Measurements from ENCODE around the gene PDE4D. TPM values are rescaled to one million over a fixed set of nuclear protein-coding genes. Genes with fewer than 3 reads are reported as not detected.

Gene PDE4D
- total RNA-seq, 1 experiment from 2014 or later, result 11.6 TPM

GRCh38 chr5:59259237-59259636, 634.3 kb downstream of the PDE4D start:
- DNase-seq, result no peak
- Mint-ChIP-seq H3K9me3 (ENCODE audit: low read depth, unreplicated experiment) (no peaks in the 10 kb centered on the region), H3K27ac (ENCODE audit: unreplicated experiment) (no peak overlapping the region), H3K36me3 (ENCODE audit: insufficient read depth, unreplicated experiment) (no peaks in the 10 kb centered on the region), H3K27me3 (ENCODE audit: unreplicated experiment) (no peaks in the 10 kb centered on the region), H3K4me1 (ENCODE audit: low read depth, unreplicated experiment) (peaks cover 8% of the 10 kb centered on the region), H3K4me3 (ENCODE audit: low read depth, unreplicated experiment) (no peak overlapping the region)
- intact Hi-C loops (cut with micrococcal nuclease; ENCODE audit: unreplicated experiment), result no loop called here
- CTCF ChIA-PET, result no interaction called here
- no TSS peak for BruUV-seq (replicated peaks)
- TF ChIP-seq CTCF (IDR thresholded peaks at IDR 0.05; ENCODE audit: unreplicated experiment), result no peak

- CTCF ChIA-PET, result no interaction called here
- Mint-ChIP-seq H3K27me3 (ENCODE audit: unreplicated experiment) (no peaks in the 10 kb centered on the region), H3K9me3 (ENCODE audit: low read depth, unreplicated experiment) (no peaks in the 10 kb centered on the region), H3K27ac (ENCODE audit: unreplicated experiment) (no peak overlapping the region), H3K4me3 (ENCODE audit: low read depth, unreplicated experiment) (no peak overlapping the region), H3K4me1 (ENCODE audit: low read depth, unreplicated experiment) (peaks cover 8% of the 10 kb centered on the region), H3K36me3 (ENCODE audit: insufficient read depth, unreplicated experiment) (no peaks in the 10 kb centered on the region)
- TF ChIP-seq CTCF (IDR thresholded peaks at IDR 0.05; ENCODE audit: unreplicated experiment), result no peak
- no peak for DNase-seq
- intact Hi-C loops (cut with micrococcal nuclease; ENCODE audit: unreplicated experiment), result no loop called here
- BruUV-seq (replicated peaks), result no TSS peak
Observed at GRCh38 chr5:59257488-59258400, 635.8 kb downstream of the PDE4D start.

DNA sequence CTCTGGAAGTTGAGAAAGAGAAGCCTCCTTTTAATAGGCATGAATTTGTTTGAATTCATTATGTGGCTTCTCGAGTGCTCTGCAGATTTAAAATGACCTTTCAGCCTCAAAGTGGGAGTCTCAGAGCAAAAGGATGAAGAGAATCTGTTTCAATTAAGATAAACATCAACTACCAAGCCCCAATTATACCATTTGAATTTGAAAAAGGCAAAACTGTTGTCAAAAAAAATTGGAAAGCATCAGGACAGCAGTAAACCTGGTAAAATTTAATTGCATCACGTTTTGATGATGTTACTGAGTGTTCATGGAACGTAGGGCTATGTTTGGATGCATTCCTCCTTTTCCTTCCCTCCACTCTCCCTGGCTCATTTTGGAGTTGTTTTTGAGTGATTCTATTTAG, 637.2 kb downstream of the PDE4D start:
- Mint-ChIP-seq H3K4me3 (ENCODE audit: low read depth, unreplicated experiment) (no peak overlapping the region), H3K4me1 (ENCODE audit: low read depth, unreplicated experiment) (peaks cover 8% of the 10 kb centered on the region), H3K36me3 (ENCODE audit: insufficient read depth, unreplicated experiment) (no peaks in the 10 kb centered on the region), H3K27me3 (ENCODE audit: unreplicated experiment) (no peaks in the 10 kb centered on the region), H3K27ac (ENCODE audit: unreplicated experiment) (no peak overlapping the region), H3K9me3 (ENCODE audit: low read depth, unreplicated experiment) (peaks cover 3% of the 10 kb centered on the region)
- intact Hi-C loops (cut with micrococcal nuclease; ENCODE audit: unreplicated experiment), result no loop called here
- BruUV-seq (replicated peaks), result no TSS peak
- CTCF ChIA-PET, result no interaction called here
- TF ChIP-seq CTCF (IDR thresholded peaks at IDR 0.05; ENCODE audit: unreplicated experiment), result no peak
- DNase-seq, result no peak

- BruUV-seq (replicated peaks), result no TSS peak
- CTCF ChIA-PET, result interaction anchor here (0.7 to 1.0 kb wide), 2 partner anchors 22 to 37 kb away, joined by 3 read pairs; no protein-coding TSS in a partner anchor
- no peak for TF ChIP-seq CTCF (IDR thresholded peaks at IDR 0.05; ENCODE audit: unreplicated experiment)
- no peak for DNase-seq
- H3K9me3 Mint-ChIP-seq (ENCODE audit: low read depth, unreplicated experiment), result peaks cover 3% of the 10 kb centered on the region
- intact Hi-C loops (cut with micrococcal nuclease; ENCODE audit: unreplicated experiment), result no loop called here
- H3K27ac Mint-ChIP-seq (ENCODE audit: unreplicated experiment), result no peak overlapping the region
- no peaks in the 10 kb centered on the region for H3K27me3 Mint-ChIP-seq (ENCODE audit: unreplicated experiment)
- H3K36me3 Mint-ChIP-seq (ENCODE audit: insufficient read depth, unreplicated experiment), result no peaks in the 10 kb centered on the region
- H3K4me3 Mint-ChIP-seq (ENCODE audit: low read depth, unreplicated experiment), result no peak overlapping the region
- H3K4me1 Mint-ChIP-seq (ENCODE audit: low read depth, unreplicated experiment), result peaks cover 8% of the 10 kb centered on the region
Observed at GRCh38 chr5:59254055-59254687, 639.4 kb downstream of the PDE4D start.

Measured in Calu3 (cell line).